ENCODE results near the gene LRRC8E.

DNA sequence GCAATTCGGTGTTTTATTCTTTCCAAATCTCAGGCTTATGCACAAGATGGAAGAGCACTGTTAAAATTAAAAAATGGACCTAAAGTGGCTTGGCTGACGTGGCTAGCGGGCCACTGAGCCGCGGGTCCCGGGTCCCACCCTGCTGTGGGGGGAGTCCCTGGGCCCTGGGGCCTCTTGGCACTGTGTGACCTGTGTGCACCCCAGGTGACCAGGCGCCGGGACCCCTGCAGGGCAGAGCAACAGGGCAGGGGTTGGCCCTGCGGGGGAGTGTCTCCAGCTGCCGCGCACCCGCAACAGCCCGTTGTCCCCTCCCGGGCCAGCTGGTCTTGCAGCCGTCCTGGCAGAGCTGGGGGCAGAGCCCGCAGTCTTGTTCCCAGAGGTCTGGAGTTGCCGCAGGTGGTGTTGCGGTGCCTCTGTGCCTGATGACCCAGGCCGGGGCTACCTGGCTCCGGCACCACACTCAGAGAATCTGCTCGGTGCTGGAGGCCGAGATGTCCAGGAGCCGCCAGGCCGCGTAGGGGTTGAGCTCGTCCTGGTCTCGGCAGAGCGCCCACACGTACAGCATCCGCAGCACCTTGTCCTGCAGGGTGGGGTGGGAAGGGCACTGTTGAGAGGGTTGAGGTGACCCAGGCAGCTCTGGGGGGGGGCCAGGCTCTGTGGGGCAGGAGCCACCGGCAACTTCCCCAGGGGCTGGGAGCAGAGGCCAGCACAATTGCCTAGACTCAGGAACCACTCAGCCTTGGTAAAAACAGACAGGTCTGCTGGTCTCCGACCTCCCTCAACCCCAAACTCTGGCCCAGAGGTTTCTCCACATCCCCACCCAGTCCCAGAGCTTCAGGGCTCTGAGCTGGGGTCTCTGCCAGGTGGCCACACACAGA lies 38.7 kb downstream of the LRRC8E start:
- TF ChIP-seq, protein P1, sequence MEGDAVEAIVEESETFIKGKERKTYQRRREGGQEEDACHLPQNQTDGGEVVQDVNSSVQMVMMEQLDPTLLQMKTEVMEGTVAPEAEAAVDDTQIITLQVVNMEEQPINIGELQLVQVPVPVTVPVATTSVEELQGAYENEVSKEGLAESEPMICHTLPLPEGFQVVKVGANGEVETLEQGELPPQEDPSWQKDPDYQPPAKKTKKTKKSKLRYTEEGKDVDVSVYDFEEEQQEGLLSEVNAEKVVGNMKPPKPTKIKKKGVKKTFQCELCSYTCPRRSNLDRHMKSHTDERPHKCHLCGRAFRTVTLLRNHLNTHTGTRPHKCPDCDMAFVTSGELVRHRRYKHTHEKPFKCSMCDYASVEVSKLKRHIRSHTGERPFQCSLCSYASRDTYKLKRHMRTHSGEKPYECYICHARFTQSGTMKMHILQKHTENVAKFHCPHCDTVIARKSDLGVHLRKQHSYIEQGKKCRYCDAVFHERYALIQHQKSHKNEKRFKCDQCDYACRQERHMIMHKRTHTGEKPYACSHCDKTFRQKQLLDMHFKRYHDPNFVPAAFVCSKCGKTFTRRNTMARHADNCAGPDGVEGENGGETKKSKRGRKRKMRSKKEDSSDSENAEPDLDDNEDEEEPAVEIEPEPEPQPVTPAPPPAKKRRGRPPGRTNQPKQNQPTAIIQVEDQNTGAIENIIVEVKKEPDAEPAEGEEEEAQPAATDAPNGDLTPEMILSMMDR (IDR thresholded peaks at IDR 0.05; ENCODE audit: control extremely low read depth in 1 of 3, insufficient read depth in 1 of 3, low read depth in 1 of 3, low read length in 3 of 3) = no peak
- no peak for TF ChIP-seq RAD21 (IDR thresholded peaks at IDR 0.05 in 1 of 2, conservative IDR thresholded peaks at IDR 0.05 in 1 of 2; ENCODE audit: low read depth in 2 of 2, low read length in 2 of 2)
- no peak for TF ChIP-seq TCF12 (IDR thresholded peaks at IDR 0.05; ENCODE audit: low read depth, low read length)
- no peak for TF ChIP-seq POLR2AphosphoS5 (IDR thresholded peaks at IDR 0.05; ENCODE audit: low read depth, low read length)
- TF ChIP-seq ASH2L (IDR thresholded peaks at IDR 0.05; ENCODE audit: low read length) = no peak
- no peak for TF ChIP-seq POLR2A (IDR thresholded peaks at IDR 0.05; ENCODE audit: control extremely low read depth in 1 of 2, low read depth in 2 of 2, low read length in 2 of 2)
- no peak for TF ChIP-seq SRF (IDR thresholded peaks at IDR 0.05; ENCODE audit: low read depth, low read length)
- no peak for TF ChIP-seq CHD2 (IDR thresholded peaks at IDR 0.05; ENCODE audit: low read length)
- no peak for TF ChIP-seq EZH2 (IDR thresholded peaks at IDR 0.05; ENCODE audit: low read depth, low read length, severe bottlenecking)
- no peak for TF ChIP-seq EGR1 (IDR thresholded peaks at IDR 0.05; ENCODE audit: borderline replicate concordance, low read depth, low read length)

Measured in H1 (cell line).